WTC11 (cell line): ENCODE measurements around the gene TIMM8B. TPM values are rescaled to one million over a fixed set of nuclear protein-coding genes. Genes with fewer than 3 reads are reported as not detected.

ENCODE experiments used
- ATAC-seq: fragments of 200-7000 bp; cut with Tn5 transposase; 2 replicates; pipeline ENCODE4 v1.10.0; 2021; ENCODE audit warnings: mild to moderate bottlenecking, moderate library complexity
- CTCF ChIA-PET: fragments of 300-600 bp; sonication (Branson Sonifier 250); formaldehyde crosslinking; loops from one replicate; lab custom pipeline; 2021; ENCODE audit warnings: antibody characterized with exemption; lab: Charles Lee
- POLR2A ChIA-PET: fragments of 350-600 bp; sonication (Branson Sonifier 250); formaldehyde crosslinking; loops from one replicate; lab custom pipeline; 2021; ENCODE audit warnings: antibody characterized with exemption; lab: Charles Lee
- DNase-seq: peaks from one replicate; pipeline ENCODE4 v3.0.0; 2021; ENCODE audit warnings: low spot score
- H3K27ac Mint-ChIP-seq: 2 replicates; pipeline ENCODE4 v1.8.0; 2021; ENCODE audit warnings: mixed read lengths
- H3K27me3 Mint-ChIP-seq: 2 replicates; pipeline ENCODE4 v1.8.0; 2021; ENCODE audit warnings: low read depth, mild to moderate bottlenecking, moderate library complexity, mixed read lengths
- H3K36me3 Mint-ChIP-seq: 2 replicates; pipeline ENCODE4 v1.8.0; 2021; ENCODE audit warnings: mixed read lengths
- H3K4me1 Mint-ChIP-seq: 2 replicates; pipeline ENCODE4 v1.8.0; 2022; ENCODE audit warnings: mixed read lengths
- H3K4me3 Mint-ChIP-seq: 2 replicates; pipeline ENCODE4 v1.8.0; 2021; ENCODE audit warnings: mild to moderate bottlenecking, moderate library complexity, mixed read lengths
- H3K9me3 Mint-ChIP-seq: 2 replicates; pipeline ENCODE4 v1.8.0; 2021; ENCODE audit warnings: mixed read lengths
- ATF1 ChIP-seq: sonication (generic); formaldehyde crosslinking; IDR thresholded peaks from 2 replicates; pipeline ENCODE4 v1.8.1; 2023; ENCODE audit warnings: mild to moderate bottlenecking, moderate library complexity, missing genetic modification reagents
- CREB1 ChIP-seq: sonication (generic); formaldehyde crosslinking; IDR thresholded peaks from 2 replicates; pipeline ENCODE4 v1.8.0; 2023; ENCODE audit warnings: mild to moderate bottlenecking, missing genetic modification reagents
- EMX1 ChIP-seq: fragments of 250-450 bp; sonication (Bioruptor Pico); IDR thresholded peaks from 2 replicates; pipeline ENCODE4 v1.8.0; 2021; ENCODE audit warnings: mild to moderate bottlenecking
- FOXJ3 ChIP-seq: sonication (generic); formaldehyde crosslinking; IDR thresholded peaks from 2 replicates; pipeline ENCODE4 v1.9.0; 2021; ENCODE audit warnings: missing genetic modification reagents, mild to moderate bottlenecking, borderline replicate concordance
- FOXK1 ChIP-seq: sonication (generic); formaldehyde crosslinking; IDR thresholded peaks from 2 replicates; pipeline ENCODE4 v1.8.0; 2022; ENCODE audit warnings: mild to moderate bottlenecking, moderate library complexity, missing genetic modification reagents
- FOXP1 ChIP-seq: sonication (generic); formaldehyde crosslinking; IDR thresholded peaks from 2 replicates; pipeline ENCODE4 v1.8.0; 2022; ENCODE audit warnings: missing genetic modification reagents, mild to moderate bottlenecking, moderate library complexity, borderline replicate concordance
- JAZF1 ChIP-seq: fragments of 250-450 bp; sonication (Bioruptor Pico); IDR thresholded peaks from 2 replicates; pipeline ENCODE4 v1.9.0; 2021; ENCODE audit warnings: moderate library complexity, mild to moderate bottlenecking, inconsistent platforms
- MXD4 ChIP-seq: fragments of 250-450 bp; sonication (Bioruptor Pico); IDR thresholded peaks from 2 replicates; pipeline ENCODE4 v1.8.0; 2021; ENCODE audit warnings: mild to moderate bottlenecking, moderate library complexity, borderline replicate concordance
- MYBL2 ChIP-seq: sonication (generic); formaldehyde crosslinking; IDR thresholded peaks from 2 replicates; pipeline ENCODE4 v1.8.1; 2023; ENCODE audit warnings: mild to moderate bottlenecking, moderate library complexity, missing genetic modification reagents
- OVOL2 ChIP-seq: fragments of 250-450 bp; sonication (Bioruptor Pico); IDR thresholded peaks from 2 replicates; pipeline ENCODE4 v1.9.0; 2021; ENCODE audit warnings: mild to moderate bottlenecking, borderline replicate concordance
- SMAD3 ChIP-seq: sonication (generic); formaldehyde crosslinking; IDR thresholded peaks from 2 replicates; pipeline ENCODE4 v1.8.0; 2022; ENCODE audit warnings: missing genetic modification reagents, mild to moderate bottlenecking, borderline replicate concordance
- TEAD1 ChIP-seq: sonication (generic); formaldehyde crosslinking; IDR thresholded peaks from 2 replicates; pipeline ENCODE4 v1.8.0; 2022; ENCODE audit warnings: mild to moderate bottlenecking, missing genetic modification reagents
- total RNA-seq: library from RNA; stranded (reverse); gene quantifications from 3 replicates; pipeline ENCODE4 v1.2.3, GENCODE V29; 2021
- TF ChIP-seq, protein P1 (sequence below): sonication (generic); formaldehyde crosslinking; IDR thresholded peaks from 2 replicates; pipeline ENCODE4 v1.8.0; 2022; ENCODE audit warnings: missing genetic modification reagents
- TF ChIP-seq, protein P2 (sequence below): sonication (generic); formaldehyde crosslinking; IDR thresholded peaks from 2 replicates; pipeline ENCODE4 v1.8.1; 2023; ENCODE audit warnings: mild to moderate bottlenecking, missing genetic modification reagents
- TF ChIP-seq, protein P3 (sequence below): fragments of 250-450 bp; sonication (Bioruptor Pico); IDR thresholded peaks from 2 replicates; pipeline ENCODE4 v2.1.2; 2022; ENCODE audit warnings: mild to moderate bottlenecking, moderate library complexity
- TF ChIP-seq, protein P4 (sequence below): fragments of 250-450 bp; sonication (Bioruptor Pico); IDR thresholded peaks from 2 replicates; pipeline ENCODE4 v1.9.0; 2021; ENCODE audit warnings: moderate library complexity, mild to moderate bottlenecking, inconsistent platforms, borderline replicate concordance
- TF ChIP-seq, protein P5 (sequence below): fragments of 250-450 bp; sonication (Bioruptor Pico); IDR thresholded peaks from 2 replicates; pipeline ENCODE4 v1.9.0; 2021; ENCODE audit warnings: mild to moderate bottlenecking, borderline replicate concordance
- TF ChIP-seq, protein P6 (sequence below): sonication (generic); formaldehyde crosslinking; IDR thresholded peaks from 2 replicates; pipeline ENCODE4 v1.8.0; 2023; ENCODE audit warnings: mild to moderate bottlenecking, missing genetic modification reagents
- TF ChIP-seq, protein P7 (sequence below): sonication (generic); formaldehyde crosslinking; IDR thresholded peaks from 2 replicates; pipeline ENCODE4 v1.8.0; 2023; ENCODE audit warnings: missing genetic modification reagents

Gene TIMM8B
- total RNA-seq, 1 experiment from 2014 or later, result 88.2 TPM

DNA sequence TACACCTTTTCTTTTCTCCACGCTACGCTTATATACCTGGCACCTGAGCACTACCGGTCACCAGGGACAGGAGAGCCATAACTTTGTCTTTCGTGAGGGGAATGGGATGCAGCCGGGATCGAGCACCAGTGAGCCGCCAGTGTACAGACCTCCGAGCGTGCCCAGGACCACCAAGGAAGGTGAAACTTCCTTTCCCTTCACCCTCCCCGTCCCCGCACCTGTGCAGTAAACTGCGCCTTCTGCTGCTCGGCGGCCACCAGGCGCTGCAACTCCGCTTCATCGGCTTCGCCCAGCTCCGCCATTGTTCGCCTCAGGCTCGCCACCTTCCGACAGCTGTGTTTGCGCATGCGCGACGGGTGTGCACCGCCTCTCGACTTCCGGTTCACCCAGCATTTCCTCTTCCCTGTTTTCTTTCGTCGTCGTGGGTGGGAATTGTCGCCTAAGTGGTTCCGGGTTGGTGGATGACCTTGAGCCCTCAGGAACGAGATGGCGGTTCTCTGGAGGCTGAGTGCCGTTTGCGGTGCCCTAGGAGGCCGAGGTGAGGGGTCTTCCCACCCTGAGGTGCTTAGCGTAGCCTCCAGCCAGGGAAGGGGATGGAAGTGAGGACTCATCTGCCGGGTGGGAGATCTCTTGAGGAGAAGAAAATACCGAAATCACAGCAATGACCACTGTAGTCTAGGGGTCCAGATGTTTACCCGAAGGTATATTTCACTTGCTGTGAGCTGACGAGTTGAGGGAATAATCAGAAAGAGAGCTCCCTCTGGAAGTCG is at the start of gene TIMM8B, which contains the start of gene SDHD (continued):
- TF ChIP-seq, protein P1, sequence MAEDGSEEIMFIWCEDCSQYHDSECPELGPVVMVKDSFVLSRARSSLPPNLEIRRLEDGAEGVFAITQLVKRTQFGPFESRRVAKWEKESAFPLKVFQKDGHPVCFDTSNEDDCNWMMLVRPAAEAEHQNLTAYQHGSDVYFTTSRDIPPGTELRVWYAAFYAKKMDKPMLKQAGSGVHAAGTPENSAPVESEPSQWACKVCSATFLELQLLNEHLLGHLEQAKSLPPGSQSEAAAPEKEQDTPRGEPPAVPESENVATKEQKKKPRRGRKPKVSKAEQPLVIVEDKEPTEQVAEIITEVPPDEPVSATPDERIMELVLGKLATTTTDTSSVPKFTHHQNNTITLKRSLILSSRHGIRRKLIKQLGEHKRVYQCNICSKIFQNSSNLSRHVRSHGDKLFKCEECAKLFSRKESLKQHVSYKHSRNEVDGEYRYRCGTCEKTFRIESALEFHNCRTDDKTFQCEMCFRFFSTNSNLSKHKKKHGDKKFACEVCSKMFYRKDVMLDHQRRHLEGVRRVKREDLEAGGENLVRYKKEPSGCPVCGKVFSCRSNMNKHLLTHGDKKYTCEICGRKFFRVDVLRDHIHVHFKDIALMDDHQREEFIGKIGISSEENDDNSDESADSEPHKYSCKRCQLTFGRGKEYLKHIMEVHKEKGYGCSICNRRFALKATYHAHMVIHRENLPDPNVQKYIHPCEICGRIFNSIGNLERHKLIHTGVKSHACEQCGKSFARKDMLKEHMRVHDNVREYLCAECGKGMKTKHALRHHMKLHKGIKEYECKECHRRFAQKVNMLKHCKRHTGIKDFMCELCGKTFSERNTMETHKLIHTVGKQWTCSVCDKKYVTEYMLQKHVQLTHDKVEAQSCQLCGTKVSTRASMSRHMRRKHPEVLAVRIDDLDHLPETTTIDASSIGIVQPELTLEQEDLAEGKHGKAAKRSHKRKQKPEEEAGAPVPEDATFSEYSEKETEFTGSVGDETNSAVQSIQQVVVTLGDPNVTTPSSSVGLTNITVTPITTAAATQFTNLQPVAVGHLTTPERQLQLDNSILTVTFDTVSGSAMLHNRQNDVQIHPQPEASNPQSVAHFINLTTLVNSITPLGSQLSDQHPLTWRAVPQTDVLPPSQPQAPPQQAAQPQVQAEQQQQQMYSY, result peak; percentile 47
- TF ChIP-seq CREB1 (0 out of 2 replicates have a peak, but pooled peaks have one; percentile 61), MYBL2 (CRISPR knock-in tag) (peak; percentile 76; the same call in 1 of the 2 replicates), FOXK1 (peak; percentile 100), OVOL2 (CRISPR knock-in tag) (no peak), FOXJ3 (CRISPR knock-in tag) (no peak), JAZF1 (CRISPR knock-in tag) (no peak), SMAD3 (CRISPR knock-in tag) (no peak), TEAD1 (CRISPR knock-in tag) (peak; percentile 96)
- TF ChIP-seq, protein P2, sequence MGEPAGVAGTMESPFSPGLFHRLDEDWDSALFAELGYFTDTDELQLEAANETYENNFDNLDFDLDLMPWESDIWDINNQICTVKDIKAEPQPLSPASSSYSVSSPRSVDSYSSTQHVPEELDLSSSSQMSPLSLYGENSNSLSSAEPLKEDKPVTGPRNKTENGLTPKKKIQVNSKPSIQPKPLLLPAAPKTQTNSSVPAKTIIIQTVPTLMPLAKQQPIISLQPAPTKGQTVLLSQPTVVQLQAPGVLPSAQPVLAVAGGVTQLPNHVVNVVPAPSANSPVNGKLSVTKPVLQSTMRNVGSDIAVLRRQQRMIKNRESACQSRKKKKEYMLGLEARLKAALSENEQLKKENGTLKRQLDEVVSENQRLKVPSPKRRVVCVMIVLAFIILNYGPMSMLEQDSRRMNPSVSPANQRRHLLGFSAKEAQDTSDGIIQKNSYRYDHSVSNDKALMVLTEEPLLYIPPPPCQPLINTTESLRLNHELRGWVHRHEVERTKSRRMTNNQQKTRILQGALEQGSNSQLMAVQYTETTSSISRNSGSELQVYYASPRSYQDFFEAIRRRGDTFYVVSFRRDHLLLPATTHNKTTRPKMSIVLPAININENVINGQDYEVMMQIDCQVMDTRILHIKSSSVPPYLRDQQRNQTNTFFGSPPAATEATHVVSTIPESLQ (CRISPR knock-in tag), result no peak
- TF ChIP-seq, protein P3, sequence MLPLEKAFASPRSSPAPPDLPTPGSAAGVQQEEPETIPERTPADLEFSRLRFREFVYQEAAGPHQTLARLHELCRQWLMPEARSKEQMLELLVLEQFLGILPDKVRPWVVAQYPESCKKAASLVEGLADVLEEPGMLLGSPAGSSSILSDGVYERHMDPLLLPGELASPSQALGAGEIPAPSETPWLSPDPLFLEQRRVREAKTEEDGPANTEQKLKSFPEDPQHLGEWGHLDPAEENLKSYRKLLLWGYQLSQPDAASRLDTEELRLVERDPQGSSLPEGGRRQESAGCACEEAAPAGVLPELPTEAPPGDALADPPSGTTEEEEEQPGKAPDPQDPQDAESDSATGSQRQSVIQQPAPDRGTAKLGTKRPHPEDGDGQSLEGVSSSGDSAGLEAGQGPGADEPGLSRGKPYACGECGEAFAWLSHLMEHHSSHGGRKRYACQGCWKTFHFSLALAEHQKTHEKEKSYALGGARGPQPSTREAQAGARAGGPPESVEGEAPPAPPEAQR (CRISPR knock-in tag), result no peak
- TF ChIP-seq, protein P4, sequence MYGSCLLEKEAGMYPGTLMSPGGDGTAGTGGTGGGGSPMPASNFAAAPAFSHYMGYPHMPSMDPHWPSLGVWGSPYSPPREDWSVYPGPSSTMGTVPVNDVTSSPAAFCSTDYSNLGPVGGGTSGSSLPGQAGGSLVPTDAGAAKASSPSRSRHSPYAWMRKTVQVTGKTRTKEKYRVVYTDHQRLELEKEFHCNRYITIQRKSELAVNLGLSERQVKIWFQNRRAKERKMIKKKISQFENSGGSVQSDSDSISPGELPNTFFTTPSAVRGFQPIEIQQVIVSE (CRISPR knock-in tag), result no peak
- TF ChIP-seq, protein P5, sequence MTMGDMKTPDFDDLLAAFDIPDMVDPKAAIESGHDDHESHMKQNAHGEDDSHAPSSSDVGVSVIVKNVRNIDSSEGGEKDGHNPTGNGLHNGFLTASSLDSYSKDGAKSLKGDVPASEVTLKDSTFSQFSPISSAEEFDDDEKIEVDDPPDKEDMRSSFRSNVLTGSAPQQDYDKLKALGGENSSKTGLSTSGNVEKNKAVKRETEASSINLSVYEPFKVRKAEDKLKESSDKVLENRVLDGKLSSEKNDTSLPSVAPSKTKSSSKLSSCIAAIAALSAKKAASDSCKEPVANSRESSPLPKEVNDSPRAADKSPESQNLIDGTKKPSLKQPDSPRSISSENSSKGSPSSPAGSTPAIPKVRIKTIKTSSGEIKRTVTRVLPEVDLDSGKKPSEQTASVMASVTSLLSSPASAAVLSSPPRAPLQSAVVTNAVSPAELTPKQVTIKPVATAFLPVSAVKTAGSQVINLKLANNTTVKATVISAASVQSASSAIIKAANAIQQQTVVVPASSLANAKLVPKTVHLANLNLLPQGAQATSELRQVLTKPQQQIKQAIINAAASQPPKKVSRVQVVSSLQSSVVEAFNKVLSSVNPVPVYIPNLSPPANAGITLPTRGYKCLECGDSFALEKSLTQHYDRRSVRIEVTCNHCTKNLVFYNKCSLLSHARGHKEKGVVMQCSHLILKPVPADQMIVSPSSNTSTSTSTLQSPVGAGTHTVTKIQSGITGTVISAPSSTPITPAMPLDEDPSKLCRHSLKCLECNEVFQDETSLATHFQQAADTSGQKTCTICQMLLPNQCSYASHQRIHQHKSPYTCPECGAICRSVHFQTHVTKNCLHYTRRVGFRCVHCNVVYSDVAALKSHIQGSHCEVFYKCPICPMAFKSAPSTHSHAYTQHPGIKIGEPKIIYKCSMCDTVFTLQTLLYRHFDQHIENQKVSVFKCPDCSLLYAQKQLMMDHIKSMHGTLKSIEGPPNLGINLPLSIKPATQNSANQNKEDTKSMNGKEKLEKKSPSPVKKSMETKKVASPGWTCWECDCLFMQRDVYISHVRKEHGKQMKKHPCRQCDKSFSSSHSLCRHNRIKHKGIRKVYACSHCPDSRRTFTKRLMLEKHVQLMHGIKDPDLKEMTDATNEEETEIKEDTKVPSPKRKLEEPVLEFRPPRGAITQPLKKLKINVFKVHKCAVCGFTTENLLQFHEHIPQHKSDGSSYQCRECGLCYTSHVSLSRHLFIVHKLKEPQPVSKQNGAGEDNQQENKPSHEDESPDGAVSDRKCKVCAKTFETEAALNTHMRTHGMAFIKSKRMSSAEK (CRISPR knock-in tag), result no peak

DNA sequence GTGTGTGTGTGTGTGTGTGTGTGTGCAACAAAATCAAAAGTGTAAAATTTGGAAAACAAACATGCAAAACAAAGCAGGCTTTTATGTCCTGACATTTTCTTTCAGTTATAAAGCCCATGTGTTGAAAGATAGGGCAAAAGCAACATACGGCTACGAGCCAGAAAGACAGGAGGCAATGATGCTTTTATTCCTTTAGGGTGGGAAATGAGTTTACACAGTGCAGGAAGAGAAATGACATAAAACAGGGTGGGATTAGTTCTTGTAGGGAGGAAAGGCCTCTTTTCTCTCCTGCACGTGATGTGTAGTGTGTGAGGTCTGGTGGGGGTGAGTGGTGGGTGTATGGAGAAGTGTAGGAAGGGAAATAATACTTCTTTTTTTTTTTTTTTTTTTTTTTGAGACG is 47.9 kb upstream of the TIMM8B start:
- no peak for DNase-seq
- Mint-ChIP-seq H3K36me3 (no peaks in the 10 kb centered on the region), H3K4me1 (no peaks in the 10 kb centered on the region), H3K27me3 (no peaks in the 10 kb centered on the region), H3K9me3 (no peaks in the 10 kb centered on the region), H3K4me3 (no peak overlapping the region), H3K27ac (no peak overlapping the region)
- ChIA-PET POLR2A (no interaction called here), CTCF (interaction anchor here (1.0 kb wide), 1 partner anchor 21 kb away, joined by 4 read pairs; no protein-coding TSS in a partner anchor)
- ATAC-seq, result no peak
- TF ChIP-seq FOXP1 (CRISPR knock-in tag) (no peak), MXD4 (CRISPR knock-in tag) (no peak), FOXK1 (no peak), ATF1 (no peak), EMX1 (CRISPR knock-in tag) (no peak)
- TF ChIP-seq, protein P6, sequence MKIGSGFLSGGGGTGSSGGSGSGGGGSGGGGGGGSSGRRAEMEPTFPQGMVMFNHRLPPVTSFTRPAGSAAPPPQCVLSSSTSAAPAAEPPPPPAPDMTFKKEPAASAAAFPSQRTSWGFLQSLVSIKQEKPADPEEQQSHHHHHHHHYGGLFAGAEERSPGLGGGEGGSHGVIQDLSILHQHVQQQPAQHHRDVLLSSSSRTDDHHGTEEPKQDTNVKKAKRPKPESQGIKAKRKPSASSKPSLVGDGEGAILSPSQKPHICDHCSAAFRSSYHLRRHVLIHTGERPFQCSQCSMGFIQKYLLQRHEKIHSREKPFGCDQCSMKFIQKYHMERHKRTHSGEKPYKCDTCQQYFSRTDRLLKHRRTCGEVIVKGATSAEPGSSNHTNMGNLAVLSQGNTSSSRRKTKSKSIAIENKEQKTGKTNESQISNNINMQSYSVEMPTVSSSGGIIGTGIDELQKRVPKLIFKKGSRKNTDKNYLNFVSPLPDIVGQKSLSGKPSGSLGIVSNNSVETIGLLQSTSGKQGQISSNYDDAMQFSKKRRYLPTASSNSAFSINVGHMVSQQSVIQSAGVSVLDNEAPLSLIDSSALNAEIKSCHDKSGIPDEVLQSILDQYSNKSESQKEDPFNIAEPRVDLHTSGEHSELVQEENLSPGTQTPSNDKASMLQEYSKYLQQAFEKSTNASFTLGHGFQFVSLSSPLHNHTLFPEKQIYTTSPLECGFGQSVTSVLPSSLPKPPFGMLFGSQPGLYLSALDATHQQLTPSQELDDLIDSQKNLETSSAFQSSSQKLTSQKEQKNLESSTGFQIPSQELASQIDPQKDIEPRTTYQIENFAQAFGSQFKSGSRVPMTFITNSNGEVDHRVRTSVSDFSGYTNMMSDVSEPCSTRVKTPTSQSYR, result no peak
- TF ChIP-seq, protein P7, sequence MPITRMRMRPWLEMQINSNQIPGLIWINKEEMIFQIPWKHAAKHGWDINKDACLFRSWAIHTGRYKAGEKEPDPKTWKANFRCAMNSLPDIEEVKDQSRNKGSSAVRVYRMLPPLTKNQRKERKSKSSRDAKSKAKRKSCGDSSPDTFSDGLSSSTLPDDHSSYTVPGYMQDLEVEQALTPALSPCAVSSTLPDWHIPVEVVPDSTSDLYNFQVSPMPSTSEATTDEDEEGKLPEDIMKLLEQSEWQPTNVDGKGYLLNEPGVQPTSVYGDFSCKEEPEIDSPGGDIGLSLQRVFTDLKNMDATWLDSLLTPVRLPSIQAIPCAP (CRISPR knock-in tag), result no peak
